Measurements from ENCODE around the gene CPLX4.

Gene CPLX4

GRCh38 chr18:59308938-59309260, 9.6 kb downstream of the CPLX4 start:
- peak overlapping the region; percentile 43 for H3K4me3 ChIP-seq (ENCODE audit: low read depth, low read length)
- TF ChIP-seq, protein P1, sequence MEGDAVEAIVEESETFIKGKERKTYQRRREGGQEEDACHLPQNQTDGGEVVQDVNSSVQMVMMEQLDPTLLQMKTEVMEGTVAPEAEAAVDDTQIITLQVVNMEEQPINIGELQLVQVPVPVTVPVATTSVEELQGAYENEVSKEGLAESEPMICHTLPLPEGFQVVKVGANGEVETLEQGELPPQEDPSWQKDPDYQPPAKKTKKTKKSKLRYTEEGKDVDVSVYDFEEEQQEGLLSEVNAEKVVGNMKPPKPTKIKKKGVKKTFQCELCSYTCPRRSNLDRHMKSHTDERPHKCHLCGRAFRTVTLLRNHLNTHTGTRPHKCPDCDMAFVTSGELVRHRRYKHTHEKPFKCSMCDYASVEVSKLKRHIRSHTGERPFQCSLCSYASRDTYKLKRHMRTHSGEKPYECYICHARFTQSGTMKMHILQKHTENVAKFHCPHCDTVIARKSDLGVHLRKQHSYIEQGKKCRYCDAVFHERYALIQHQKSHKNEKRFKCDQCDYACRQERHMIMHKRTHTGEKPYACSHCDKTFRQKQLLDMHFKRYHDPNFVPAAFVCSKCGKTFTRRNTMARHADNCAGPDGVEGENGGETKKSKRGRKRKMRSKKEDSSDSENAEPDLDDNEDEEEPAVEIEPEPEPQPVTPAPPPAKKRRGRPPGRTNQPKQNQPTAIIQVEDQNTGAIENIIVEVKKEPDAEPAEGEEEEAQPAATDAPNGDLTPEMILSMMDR (IDR thresholded peaks at IDR 0.05; ENCODE audit: control insufficient read depth, extremely low read depth, insufficient read depth): no peak

DNA sequence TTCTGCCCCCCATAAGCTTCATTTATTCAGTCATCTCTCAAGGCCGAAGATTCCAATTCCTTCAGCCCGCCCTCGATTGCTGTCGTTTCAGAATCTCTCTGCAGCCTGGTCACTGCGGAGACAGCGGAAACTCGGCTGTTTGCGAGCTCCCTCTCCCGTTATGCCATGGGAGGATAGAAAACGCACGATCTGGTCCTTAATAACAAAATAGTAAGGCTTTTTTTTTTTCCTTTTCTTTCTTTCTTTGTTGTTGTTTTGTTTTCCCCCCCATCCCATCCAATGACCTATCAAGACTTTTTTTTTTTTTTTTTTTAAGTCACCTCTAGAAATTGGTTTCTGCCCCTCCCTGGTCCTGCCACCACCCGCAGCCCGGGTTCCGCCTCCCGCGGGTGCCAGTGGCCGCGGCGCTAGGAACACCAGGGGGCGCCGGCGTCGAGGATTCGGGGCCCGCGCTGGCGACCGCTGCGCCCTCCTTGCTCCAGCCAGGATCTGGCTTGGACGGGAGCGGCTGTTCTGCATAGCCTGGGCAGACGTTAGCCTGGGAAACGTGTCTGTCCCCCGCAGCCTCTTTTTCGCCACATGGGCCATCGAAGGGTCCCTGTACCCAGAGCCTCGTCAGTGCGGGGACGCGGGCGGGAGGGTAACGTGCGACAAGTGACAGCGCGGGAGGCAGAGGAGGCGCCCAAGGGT, 10.1 kb downstream of the CPLX4 start:
- peak; percentile 19 for DNase-seq (ENCODE audit: low read depth)
- TF ChIP-seq, protein P1 (IDR thresholded peaks at IDR 0.05; ENCODE audit: control insufficient read depth, extremely low read depth, insufficient read depth): peak; percentile 92
- H3K4me3 ChIP-seq (ENCODE audit: low read depth, low read length): peak overlapping the region; percentile 43

More at GRCh38 chr18:59308938-59309260, 9.6 kb downstream of the CPLX4 start:
- DNase-seq (ENCODE audit: low read depth): no peak

DNA sequence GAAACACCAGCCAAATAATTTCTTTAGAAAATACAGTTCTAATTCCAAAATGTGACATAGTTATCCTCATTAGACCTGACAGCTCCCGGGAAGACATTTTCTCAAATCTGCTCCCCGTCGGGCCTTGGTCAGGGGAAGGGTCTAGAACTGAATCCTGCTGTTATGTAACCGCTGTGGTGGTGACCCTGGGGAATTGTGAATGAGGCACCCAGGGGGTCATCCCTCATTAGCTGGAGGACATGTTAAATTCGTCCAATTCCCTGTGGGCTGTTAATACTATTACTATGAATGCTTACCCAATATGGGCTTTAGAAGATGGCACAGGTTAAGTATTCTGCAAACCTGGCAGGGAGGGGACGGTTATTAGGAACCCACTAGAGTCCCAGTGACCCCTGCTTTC, 11.8 kb downstream of the CPLX4 start:
- DNase-seq (ENCODE audit: low read depth): no peak
- TF ChIP-seq, protein P1 (IDR thresholded peaks at IDR 0.05; ENCODE audit: control insufficient read depth, extremely low read depth, insufficient read depth): no peak
- no peak overlapping the region for H3K4me3 ChIP-seq (ENCODE audit: low read depth, low read length)

DNA sequence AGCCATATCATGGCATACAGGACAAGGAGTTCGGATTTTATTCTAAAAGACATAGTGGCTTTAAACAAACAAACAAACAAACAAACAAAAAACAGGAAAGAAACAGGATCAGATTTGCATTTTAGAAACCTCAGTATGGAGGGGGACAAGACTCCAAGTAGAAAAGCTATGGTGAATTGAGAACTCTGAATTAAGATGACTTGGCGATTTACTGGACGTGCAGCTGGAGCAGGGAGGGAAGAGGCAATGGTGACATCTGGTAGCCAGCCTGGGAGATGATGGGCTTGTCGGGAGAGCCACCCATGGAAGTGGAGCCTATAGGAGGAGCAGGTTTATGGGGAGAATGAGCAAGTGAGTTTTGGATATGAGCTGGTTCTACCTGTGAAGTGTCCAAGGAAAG, 13.2 kb downstream of the CPLX4 start:
- no peak overlapping the region for H3K4me3 ChIP-seq (ENCODE audit: low read depth, low read length)
- TF ChIP-seq, protein P1 (IDR thresholded peaks at IDR 0.05; ENCODE audit: control insufficient read depth, extremely low read depth, insufficient read depth): no peak
- DNase-seq (ENCODE audit: low read depth): no peak

DNA sequence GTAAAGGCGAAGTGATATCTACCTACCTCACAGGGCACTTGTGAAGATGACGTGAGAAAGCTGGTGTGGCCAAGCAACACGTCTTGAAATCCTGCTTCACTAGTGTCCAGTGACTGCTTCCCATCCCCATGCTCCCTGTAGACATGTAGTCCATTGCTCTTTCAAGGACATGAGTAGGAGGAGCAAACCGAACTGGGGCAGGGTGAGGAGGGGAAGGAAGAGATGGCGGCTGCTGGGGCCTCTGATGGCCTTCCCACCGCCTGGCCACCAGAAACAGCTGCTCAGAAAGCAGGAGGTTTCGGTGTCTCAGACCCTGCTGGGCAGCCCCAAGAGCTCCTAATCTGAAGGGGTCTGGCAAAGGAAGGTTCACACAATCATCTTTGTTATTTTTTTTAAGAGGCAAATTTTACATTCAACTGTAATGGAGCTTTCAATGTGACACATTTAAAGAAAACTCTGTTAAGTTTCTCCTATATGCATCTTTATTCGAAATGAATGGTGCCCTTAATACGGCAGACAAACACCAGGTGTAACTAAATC, 14.7 kb downstream of the CPLX4 start:
- TF ChIP-seq, protein P1 (IDR thresholded peaks at IDR 0.05; ENCODE audit: control insufficient read depth, extremely low read depth, insufficient read depth): no peak
- DNase-seq (ENCODE audit: low read depth): no peak
- no peak overlapping the region for H3K4me3 ChIP-seq (ENCODE audit: low read depth, low read length)

DNA sequence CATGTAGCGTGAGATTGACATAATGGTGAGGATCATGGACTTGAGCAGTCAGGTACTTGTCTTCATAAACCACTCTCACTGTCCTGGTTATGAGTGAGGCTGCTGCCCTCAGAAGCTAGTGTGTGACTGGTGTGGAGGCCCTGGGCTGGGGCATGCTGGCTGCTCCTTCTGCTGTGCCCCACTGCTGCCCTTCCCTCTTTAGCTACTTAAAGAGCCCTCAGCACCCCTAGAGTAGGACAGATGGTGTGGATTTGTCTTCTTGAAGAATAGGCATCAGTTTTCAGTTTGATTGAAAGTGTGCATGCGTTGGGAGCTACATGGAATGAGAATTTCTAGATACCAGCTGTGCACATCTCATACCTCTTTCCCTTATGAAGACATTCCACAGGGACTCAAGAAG, 15.4 kb downstream of the CPLX4 start:
- TF ChIP-seq, protein P1 (IDR thresholded peaks at IDR 0.05; ENCODE audit: control insufficient read depth, extremely low read depth, insufficient read depth): no peak
- no peak overlapping the region for H3K4me3 ChIP-seq (ENCODE audit: low read depth, low read length)
- no peak for DNase-seq (ENCODE audit: low read depth)

DNA sequence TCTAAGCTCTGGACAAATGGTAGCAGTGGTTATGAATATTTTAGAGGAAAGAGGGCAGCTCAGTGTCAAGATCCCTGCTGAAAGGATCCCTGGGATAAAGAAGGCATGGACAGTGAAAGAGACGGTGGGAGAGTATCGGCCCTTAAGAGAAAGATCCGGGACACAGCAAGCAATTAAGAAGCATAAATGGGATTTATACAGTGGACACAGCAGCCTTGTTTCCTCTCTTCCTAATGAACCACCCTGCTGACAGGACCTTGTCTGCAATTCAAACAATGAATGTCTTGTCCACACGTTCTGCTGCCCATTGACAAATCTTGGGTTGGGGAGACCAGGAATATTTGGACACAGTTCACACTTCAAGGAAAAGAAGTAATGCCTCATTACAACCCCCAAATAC, 16.5 kb downstream of the CPLX4 start:
- TF ChIP-seq, protein P1 (IDR thresholded peaks at IDR 0.05; ENCODE audit: control insufficient read depth, extremely low read depth, insufficient read depth): no peak
- DNase-seq (ENCODE audit: low read depth): no peak
- H3K4me3 ChIP-seq (ENCODE audit: low read depth, low read length): no peak overlapping the region

Data from LNCaP clone FGC (cell line).